GM11168 (cell line): ENCODE measurements around the gene ADCK1.
"Not testable (repeated sequence)": the region's sequence is repeated elsewhere in the genome, so short reads cannot be mapped to it uniquely, and the experiment has no call there.

ENCODE experiments used
- in situ Hi-C: fragments of 300-500 bp; cut with MboI; formaldehyde crosslinking; loops from one replicate; pipeline ENCODE4 v1.12.0; 2022; ENCODE audit warnings: low sequenced_read_pairs; ENCODE audit not compliant: unreplicated experiment

ADCK1 gene

DNA sequence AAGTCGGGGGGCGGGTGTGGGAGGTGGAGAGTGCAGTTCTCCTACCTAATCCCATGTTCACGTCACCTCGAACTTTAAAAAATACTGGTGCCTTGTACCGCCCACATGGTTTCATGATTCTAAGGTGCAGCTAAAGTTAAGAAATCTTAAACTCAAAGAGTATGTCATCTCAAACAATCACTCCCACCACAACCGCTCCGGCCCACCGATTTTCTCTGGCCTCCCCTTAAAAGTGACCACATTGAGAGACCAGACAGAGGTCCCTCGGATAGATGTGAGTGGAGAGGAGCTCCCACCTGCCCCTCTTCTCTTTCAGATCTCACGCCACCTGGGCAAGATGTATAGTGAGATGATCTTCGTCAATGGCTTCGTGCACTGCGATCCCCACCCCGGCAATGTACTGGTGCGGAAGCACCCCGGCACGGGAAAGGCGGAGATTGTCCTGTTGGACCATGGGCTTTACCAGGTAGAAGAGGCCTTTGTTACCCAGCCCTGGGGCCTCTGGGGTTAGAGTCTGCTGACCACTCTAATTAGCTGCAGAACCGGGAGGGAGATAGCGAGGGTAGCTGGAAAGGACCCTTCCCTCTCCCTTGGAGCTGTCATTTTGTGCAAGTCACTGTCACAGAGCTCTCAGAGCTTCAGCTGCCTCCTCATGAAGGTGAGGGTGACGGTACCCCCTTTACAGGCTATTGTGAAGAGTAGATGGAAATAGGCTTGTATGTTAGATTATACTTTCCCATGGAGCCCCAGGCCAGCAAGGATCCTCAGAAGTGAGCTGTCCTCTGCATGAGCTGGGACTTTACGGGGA, 124.4 kb downstream of the ADCK1 start:
- in situ Hi-C loops = no loop called here

DNA sequence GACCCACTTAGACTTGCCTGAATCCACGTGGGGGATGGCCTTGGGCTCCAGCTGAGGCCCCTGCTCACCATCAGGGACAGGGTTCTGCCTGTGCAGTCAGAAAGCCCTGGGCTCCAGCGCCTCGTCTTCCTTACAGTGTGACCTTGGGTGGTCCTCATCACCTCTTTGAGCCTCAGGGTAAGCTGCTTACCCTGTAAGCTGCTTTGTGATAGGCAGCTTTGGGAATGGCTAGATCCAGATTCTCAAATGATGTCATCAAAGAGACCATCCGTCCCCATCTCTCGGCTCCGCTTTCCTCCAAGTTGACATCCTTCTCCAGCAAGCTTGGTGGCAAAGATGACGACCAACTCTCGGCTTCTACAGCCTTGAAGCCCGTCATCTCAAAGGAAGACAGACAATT, 127.0 kb downstream of the ADCK1 start:
- in situ Hi-C loops = no loop called here

DNA sequence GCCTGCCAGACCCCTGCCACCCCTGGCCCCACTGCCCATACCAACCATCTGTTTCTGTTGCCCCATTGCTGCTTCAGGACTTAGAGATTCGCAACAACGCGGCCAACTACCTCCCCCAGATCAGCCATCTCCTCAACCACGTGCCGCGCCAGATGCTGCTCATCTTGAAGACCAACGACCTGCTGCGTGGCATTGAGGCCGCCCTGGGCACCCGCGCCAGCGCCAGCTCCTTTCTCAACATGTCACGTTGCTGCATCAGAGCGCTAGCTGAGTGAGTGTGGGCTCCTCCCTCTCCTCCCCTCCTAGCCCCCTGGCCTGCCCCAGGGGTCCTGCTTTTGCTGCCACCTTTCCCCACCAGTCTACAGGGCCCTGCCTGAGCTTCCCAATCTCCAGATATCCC, 131.5 kb downstream of the ADCK1 start:
- in situ Hi-C loops = loop anchor here (5.0 kb wide), 1 partner anchor 44 kb away; no protein-coding TSS in a partner anchor

DNA sequence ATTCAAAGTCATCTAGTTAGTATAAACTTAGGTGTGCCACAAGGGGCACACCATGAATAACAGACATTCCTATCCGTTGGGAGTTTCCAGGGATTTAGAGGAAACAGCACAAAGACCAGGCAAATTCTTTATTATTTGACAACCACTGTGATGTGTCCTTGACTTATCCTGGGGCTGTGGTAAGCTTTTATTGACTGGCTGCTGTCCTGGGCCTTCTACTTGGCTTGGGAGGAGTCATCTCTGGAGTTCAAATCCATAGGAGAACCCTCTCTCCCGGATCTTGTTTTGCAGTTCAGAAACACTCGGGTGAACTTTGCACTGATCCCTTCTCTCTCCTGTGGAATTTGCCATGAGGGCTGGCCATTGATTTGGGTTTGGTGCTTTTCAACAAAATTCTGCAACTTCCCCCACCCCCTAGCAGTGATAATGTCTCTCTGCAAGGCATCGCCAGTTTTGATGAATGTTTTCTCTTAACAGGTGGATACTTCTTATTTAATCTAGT, 136.3 kb downstream of the ADCK1 start:
- in situ Hi-C loops = no loop called here

DNA sequence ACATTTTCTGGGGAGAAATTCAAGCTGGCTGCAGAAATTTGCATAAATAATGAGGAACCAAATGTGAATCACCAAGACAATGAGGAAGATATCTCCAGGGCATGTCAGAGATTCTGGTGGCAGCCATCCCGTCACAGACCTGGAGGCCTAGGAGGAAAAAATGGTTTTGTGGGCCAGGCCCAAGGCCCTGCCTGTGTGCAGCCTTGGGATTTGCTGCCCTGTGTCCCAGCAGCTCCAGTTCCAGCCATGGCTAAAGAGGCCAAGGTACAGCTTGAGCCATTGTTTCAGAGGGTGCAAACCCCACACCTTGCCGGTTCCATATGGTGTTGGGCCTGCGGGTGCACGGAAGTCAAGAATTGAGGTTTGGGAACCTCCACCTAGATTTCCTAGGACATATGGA, 147.5 kb downstream of the ADCK1 start:
- in situ Hi-C loops = no loop called here

DNA sequence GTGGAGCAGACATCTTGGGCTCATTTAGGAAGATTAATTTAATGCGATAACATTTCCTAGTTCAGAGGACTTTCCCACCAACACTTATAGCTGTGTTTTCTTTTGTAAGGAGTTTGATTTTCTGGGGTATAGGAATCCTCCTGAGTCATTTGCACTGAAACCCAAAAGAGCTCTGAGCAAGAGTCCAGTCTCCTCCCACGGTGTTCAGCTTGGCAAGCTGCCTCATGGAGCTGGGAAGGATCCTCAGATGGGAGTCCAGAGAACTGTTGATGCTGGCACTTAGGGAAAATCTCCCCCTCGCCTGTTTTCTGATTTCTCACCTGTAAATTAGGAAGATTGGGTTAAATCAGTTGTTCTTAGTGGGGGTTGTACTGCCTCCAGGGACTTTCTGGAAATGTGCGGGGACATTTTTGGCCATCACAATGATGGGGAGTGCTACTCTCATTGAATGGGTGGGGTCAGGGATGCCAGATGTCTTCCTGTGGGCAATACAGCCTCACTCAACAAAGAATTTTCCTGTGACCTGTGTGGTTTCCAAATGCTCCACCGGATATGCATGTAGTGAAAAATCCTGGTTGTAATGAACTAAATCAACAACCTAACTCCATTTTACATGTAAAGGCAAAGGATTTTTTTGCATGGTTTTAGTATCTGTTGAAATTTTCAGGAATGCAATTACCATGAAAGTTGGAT, 150.6 kb downstream of the ADCK1 start:
- in situ Hi-C loops = no loop called here

DNA sequence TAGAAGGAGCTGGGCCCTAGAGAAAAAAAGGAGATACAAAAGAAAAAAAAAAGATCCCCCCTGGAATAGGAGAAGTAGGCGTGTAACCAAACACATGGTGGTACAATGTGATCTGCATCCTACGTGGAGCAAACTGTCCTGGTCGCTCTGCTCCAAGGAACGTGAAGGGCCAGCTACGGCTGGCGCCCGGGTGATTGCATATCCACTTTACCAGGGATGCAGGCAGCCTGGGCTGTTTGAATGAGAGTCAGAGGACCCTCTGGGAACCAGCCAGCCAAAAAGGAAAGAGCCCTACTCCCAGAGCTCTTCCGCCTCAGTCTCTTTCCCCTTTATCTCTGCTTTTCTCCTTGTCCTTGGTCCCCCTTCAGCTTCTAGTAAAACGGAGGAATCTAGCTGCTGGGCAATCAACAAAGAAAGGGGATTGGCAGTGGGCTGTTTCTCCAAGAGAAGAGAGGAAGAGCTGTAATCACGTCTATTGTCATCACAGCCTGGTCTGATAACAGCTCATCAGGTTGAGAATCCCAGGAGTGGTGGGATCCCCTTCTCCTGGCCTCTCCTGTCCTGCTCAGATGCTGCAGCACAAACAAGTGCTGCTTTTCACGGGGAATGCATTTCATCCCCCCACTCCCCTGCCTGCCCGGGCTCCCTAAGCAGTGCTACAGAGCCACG, 156.0 kb downstream of the ADCK1 start:
- in situ Hi-C loops = no loop called here

DNA sequence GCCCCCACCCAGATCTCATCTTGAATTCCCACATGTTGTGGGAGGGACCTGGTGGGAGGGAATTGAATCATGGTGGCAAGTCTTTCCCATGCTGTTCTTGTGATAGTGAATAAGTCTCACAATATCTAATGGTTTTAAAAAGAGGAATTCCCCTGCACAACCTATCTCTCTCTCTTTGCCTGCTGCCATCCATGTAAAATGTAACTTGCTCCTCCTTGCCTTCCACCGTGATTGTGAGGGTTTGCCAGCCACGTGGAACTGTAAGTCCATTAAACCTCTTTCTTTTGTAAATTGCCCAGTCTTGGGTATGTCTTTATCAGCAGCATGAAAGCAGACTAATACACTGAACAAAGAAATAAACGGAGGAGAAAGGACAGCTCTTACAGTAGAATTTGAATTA, 159.8 kb downstream of the ADCK1 start:
- in situ Hi-C loops = not testable (repeated sequence)

DNA sequence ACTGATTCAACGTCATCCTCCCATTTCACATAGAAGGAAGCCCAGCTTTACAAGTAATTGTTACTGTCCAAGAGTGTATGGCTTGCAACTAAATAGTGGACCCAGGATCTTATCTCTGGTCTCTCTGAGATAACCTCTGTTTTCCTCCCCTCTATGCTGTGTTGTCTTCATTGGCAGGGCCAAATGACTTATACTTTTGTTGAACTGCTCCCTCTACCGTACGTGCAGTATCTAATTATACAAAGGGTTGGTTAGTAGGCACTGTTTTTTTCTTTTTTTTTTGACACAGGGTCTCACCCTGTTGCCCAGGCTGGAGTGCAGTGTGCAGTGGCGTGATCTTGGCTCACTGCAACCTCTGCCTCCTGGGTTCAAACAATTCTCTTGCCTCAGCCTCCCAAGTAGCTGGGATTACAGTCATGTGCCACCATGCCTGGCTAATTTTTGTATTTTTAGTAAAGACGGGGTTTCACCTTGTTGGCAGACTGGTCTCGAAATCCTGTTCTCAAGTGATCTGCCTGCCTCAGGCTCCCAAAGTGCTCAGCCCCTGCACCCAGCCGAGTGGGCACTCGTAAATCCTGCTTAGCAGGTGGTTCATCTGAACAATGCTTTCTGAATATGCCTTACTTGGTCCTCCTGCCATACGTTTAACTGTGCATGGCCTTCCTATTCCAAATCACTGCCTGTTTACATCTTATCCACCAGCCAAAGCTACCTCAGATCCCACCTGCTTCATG, 162.1 kb downstream of the ADCK1 start:
- in situ Hi-C loops = no loop called here

DNA sequence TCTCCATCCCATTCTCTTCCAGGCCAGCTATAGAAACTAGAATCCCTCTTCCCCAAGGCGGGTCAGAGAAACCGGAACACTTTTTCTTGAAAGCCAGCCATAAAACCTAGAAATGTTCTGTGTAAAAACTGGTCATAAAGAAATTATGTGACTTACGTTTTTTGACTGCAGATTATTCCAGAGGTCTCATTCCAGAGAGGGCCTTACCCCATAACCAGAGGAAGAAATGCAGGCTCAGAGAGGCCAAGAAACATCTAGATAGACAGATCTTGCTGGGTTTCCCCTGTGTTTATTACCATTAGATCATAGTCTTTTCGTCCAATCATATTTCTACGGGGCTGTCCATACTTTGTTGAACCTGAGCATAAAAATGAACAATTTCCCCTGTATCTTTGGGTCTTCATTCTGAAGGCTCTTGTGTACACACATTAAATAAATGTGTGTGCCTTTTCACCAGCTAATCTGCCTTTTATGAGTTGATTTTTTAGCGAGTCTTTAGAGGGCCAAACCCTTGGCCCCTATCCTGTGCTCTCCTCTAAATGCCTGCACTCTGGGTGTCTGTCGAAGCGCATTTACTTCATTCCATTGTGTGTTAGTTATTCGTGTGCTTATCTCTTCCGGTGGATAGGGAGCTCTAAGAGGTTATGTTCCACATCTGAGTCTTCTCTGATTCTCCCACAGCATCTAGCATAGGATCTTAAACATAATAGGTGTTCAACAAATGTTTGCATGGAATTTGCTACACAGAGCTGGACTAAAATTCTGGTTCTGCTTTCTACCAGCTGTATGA, 163.0 kb downstream of the ADCK1 start:
- in situ Hi-C loops = no loop called here

DNA sequence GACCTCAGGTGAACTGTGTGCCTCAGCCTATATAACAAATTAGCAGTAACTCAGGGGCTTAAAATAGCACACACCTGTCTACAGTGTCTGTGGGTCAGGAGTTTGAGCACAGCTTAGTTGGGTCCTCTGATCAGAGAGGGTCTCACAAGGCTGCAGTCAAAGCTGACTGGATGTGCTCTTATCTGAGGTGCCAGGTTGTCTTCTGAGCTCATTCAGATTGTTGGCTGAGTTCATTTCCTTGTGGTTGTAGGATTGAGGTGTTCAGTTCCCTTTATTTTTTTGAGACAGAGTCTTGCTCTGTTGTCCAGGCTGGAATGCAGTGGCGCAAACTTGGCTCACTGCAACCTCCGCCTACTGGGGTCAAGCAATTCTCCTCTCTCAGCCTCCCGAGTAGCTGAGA, 164.7 kb downstream of the ADCK1 start:
- in situ Hi-C loops = no loop called here

DNA sequence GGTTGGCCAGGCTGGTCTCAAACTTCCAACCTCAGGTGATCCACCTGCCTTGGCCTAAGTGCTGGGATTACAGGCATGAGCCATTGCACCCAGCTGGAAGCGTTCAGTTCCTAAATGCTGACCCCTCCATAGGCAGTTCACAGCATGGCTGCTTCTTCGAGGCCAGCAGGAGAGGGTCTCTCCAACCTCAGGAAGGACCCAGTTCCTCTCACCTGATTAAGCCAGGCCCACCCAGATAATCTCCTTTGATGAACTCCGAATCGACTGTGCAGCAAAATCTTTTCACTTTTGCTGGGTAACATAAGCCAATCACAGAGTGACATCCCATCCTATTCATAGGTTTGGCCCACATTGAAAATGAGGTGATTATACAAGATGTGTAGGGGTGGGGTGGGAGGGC, 165.1 kb downstream of the ADCK1 start:
- in situ Hi-C loops = no loop called here

DNA sequence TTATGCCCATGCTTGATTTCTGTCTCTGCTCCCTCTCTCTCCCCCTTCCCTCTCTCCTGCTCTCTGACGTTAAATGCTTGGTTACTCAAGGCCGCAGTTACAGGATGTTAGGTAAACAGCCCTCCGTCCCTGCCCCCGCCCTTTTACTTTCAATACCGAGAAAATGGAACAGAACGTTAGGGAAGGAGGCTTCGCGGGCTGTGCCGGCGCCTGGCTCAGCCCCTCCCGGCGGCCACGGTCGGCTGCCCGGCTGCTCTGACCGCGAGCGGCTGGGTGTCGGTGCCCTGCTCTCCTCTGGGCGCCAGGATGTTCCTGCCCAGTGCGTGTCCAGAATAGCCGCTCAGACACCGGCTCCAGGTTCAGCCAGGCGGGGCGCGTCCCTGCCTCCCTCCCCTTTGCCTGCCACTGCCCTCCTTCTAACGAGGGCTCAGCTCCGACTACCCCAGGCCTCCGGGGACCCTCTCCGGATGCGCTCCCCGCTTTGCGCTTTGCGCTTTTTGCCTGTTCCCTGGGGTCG, 166.1 kb downstream of the ADCK1 start:
- in situ Hi-C loops = no loop called here

DNA sequence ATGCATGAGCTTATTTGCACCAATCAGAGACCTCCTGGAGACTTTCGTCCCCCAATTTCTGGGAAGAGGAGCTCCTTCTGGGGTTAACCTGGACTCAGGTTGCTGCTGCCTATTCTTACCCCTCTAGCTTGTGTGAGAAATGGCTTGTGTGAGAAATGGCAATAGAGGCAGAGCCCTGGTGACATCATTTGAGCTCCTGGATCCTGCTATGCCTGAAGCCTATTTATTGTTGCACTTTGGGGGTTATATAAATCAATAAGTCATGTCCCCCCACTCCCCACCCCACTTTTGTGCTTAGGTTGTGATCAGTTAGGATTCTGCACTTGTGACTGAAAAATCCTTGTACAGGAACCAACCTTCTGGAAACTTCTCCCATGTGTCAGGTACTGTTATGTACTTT, 167.2 kb downstream of the ADCK1 start:
- in situ Hi-C loops = no loop called here

DNA sequence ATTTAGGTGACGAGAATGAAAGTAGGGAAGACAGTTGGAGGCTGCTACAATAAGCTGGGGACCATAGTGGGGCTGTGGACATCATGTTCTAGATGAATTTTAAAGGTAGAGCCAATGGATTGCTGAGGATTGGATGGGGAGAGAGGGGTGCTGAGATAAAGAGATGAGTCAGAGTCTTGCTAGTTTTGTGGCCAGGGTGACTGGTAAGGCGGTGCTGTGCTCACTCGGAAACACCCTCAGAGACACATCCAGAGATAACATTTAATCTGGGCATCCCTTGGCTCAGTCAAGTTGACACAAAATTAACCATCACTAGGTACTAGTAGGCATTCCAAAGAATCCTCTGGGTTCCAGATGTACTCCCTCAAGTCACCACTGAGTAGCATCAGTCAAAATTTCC, 170.7 kb downstream of the ADCK1 start:
- in situ Hi-C loops = no loop called here

DNA sequence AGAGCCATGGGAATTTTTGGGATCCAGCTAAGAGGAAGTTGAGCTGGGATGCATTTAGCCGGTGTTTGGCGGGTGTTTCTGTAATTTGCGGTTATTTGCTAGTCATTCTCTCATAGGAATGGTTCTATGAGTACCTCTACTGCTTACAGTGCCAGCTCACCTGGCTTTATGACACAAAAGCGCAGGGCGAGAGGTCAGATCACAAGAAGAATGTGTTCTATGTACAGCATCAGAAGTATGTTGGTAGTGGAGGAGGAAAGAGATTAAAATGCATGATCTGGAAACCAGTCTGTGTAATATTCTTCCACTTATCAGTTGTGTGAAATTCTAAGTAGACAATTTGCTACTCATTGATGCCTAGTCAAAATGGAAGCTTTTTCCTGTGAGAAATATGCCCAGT, 173.3 kb downstream of the ADCK1 start:
- in situ Hi-C loops = no loop called here

DNA sequence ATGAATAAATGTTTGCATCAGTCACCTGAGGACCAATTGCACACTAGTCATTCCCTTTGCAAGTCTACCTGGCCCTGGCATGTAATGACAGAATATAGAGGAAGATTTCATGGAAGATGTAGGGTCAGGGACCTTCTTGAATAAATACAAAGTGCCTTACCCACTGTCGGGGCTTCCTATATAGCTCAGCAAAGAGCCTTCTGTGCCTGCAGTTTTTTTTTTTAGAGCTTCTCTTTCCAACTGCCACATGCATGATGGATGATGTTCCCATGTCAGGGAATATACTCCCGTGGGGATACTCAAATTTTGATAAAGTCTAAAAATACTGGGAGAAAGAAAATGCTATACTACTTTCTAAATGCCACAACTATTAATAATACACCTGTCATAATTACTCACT, 176.7 kb downstream of the ADCK1 start:
- in situ Hi-C loops = no loop called here

DNA sequence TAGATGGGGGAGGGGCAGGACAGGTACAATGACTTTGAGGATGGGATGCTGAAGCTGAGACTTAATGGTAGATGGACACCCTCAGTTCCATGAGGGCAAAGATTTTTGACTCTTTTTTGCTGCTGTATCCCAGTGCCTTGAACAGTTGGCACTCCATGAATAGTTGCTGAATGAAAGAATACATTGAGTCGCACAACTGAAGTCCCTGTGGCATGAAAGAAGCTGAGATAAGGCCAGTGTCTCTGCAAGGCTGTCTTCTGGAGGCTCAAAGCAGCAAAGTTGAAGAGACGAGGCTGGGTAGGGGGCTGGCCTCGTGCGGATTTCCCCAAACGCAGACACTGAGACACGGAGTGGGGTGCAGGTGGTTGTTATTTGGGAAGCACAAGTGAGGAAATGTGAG, 179.3 kb downstream of the ADCK1 start:
- in situ Hi-C loops = no loop called here

DNA sequence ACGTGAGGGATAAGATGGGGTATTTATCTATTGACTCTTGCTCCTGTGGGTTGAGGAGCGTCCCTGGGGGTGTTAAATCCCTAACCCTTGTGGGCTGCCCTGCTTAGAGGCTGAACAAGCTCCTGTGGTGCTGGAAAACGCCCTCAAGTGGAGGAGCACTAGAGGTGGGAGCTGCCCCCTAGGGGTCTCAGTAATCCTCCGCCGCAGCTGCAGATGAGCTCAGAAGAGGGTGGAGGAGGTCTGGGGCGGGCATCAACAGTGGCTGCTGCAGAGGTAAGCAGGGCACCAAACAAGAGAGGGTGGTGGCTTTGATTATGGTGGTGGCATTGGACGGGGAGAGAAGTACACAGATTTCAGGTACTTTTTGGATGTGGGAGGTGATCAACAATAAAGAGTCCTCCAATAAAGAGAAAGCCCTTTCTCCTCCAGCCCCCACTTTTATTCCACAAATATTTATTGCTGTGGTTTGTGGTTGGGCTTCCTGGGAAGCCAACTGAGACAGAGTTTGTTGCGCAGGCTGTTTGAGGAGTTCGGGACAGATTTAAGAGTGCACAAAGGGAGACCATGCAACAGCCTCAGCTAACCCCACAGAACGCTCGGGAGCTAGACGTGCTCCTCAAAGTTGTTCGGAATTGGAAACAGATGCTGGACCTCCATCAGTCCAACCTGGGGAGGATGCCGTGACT, 179.9 kb downstream of the ADCK1 start:
- in situ Hi-C loops = no loop called here
